Tibial artery (tissue), 4 donors: ENCODE data around the gene TAOK2.
A peak's percentile ranks its signal among the peaks of the same experiment; 100 is the strongest.

ENCODE experiments used
- DNase-seq, 2 donors: peaks; one replicate each; pipeline ENCODE4 v3.0.0-alpha.2; 2019
- H3K27ac ChIP-seq, 2 donors: fragments of 200-600 bp; sonication (generic) in 1 of 2; 1 replicate in 1 of 2; 2 replicates in 1 of 2; pipeline ENCODE4 v1.5.1; 2018 to 2019; ENCODE audit warnings: mild to moderate bottlenecking in 1 of 2
- H3K27me3 ChIP-seq, 2 donors: fragments of 200-600 bp; sonication (generic) in 1 of 2; one replicate each; pipeline versions ENCODE4 v1.5.1 to v1.6.0; 2016 to 2019
- H3K36me3 ChIP-seq, 3 donors: fragments of 200-600 bp; sonication (generic) in 2 of 3; one replicate each; pipeline ENCODE4 v1.5.1; 2016 to 2019; ENCODE audit warnings: mild to moderate bottlenecking in 2 of 3
- H3K4me1 ChIP-seq, 4 donors: fragments of 200-600 bp; sonication (generic) in 2 of 4; 1 replicate in 3 of 4; 2 replicates in 1 of 4; pipeline ENCODE4 v1.5.1; 2016 to 2019
- H3K4me3 ChIP-seq, 2 donors: fragments of 200-600 bp; sonication (generic) in 1 of 2; 1 replicate in 1 of 2; 2 replicates in 1 of 2; pipeline ENCODE4 v1.5.1; 2018 to 2019; ENCODE audit warnings: mild to moderate bottlenecking in 2 of 2
- H3K9me3 ChIP-seq, 3 donors: fragments of 200-600 bp; sonication (generic) in 1 of 3; one replicate each; pipeline ENCODE4 v1.5.1; 2016 to 2019
- intact Hi-C: fragments of 100-400 bp; cut with DNase I; formaldehyde crosslinking; loops from one replicate; pipeline ENCODE4 v1.15.0; 2023; ENCODE audit warnings: low total_unique reads
- TF ChIP-seq, protein P1 (sequence below), 2 experiments: fragments of 200-600 bp in 1 of 2; fragments of 450-650 bp in 1 of 2; IDR thresholded peaks; one replicate each; pipeline ENCODE4 v1.5.1; 2017 to 2019; ENCODE audit warnings: antibody characterized with exemption in 2 of 2, mild to moderate bottlenecking in 1 of 2, moderate library complexity in 1 of 2

Gene TAOK2

GRCh38 chr16:29961479-29962343, 12.0 kb upstream of the TAOK2 start, which contains the start of gene TMEM219:
Gene TMEM219, plus strand, starts transcription at chr16:29962079. Its CDS starts 1,065 bp downstream, at chr16:29963144.
- peak within 1 kb of the TSS; percentile 65 to 69 for H3K4me3 ChIP-seq

GRCh38 chr16:29962344-29962994, 11.2 kb upstream of the TAOK2 start:
- peak overlapping the region; percentile 65 to 69 for H3K4me3 ChIP-seq
- intact Hi-C loops: no loop called here
- H3K27ac ChIP-seq: peak overlapping the region; percentile 87 to 91
- peaks cover 0 to 18% (median 15%) of the 10 kb centered on the region in 4 donors for H3K4me1 ChIP-seq
- peak; percentile 29 to 62 for DNase-seq
- peaks cover 0 to 27% (median 4%) of the 10 kb centered on the region in 3 donors for H3K36me3 ChIP-seq
- TF ChIP-seq, protein P1, sequence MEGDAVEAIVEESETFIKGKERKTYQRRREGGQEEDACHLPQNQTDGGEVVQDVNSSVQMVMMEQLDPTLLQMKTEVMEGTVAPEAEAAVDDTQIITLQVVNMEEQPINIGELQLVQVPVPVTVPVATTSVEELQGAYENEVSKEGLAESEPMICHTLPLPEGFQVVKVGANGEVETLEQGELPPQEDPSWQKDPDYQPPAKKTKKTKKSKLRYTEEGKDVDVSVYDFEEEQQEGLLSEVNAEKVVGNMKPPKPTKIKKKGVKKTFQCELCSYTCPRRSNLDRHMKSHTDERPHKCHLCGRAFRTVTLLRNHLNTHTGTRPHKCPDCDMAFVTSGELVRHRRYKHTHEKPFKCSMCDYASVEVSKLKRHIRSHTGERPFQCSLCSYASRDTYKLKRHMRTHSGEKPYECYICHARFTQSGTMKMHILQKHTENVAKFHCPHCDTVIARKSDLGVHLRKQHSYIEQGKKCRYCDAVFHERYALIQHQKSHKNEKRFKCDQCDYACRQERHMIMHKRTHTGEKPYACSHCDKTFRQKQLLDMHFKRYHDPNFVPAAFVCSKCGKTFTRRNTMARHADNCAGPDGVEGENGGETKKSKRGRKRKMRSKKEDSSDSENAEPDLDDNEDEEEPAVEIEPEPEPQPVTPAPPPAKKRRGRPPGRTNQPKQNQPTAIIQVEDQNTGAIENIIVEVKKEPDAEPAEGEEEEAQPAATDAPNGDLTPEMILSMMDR (IDR thresholded peaks at IDR 0.05): no peak
- H3K27me3 ChIP-seq: no peaks in the 10 kb centered on the region
- H3K9me3 ChIP-seq: no peaks in the 10 kb centered on the region

More at GRCh38 chr16:29961479-29962343, 12.0 kb upstream of the TAOK2 start, which contains the start of gene TMEM219:
- peak within 1 kb of the TSS; percentile 87 to 91 for H3K27ac ChIP-seq
- DNase-seq: peak; percentile 88 to 95
- TF ChIP-seq, protein P1 (IDR thresholded peaks at IDR 0.05): peak; percentile 60 to 82
- H3K27me3 ChIP-seq: no peaks in the 10 kb centered on the region
- intact Hi-C loops: no loop called here
- no peaks in the 10 kb centered on the region for H3K9me3 ChIP-seq
- peaks cover 0 to 20% (median 4%) of the 10 kb centered on the region in 3 donors for H3K36me3 ChIP-seq
- peaks cover 0 to 18% (median 15%) of the 10 kb centered on the region in 4 donors for H3K4me1 ChIP-seq

DNA sequence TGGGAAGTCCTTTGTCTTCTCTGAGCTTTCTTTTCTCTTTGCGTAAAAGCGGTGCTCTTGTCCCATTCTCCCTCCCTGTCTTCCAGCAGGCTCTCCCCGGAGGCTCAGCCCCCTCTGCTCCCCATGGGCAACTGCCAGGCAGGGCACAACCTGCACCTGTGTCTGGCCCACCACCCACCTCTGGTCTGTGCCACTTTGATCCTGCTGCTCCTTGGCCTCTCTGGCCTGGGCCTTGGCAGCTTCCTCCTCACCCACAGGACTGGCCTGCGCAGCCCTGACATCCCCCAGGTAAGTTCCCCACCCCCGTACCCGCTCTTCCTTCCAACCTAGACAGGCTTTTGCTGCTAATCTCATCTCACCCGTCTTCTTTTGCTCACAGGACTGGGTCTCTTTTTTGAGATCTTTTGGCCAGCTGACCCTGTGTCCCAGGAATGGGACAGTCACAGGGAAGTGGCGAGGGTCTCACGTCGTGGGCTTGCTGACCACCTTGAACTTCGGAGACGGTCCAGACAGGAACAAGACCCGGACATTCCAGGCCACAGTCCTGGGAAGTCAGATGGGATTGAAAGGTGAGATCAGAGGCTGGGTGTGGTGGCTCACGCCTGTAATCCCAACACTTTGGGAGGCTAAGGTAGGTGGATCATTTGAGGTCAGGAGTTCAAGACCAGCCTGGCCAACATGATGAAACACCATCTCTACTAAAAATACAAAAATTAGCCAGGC, 10.5 kb upstream of the TAOK2 start:
- Histone ChIP-seq H3K27me3 (no peaks in the 10 kb centered on the region), H3K4me1 (peaks cover 0 to 18% (median 15%) of the 10 kb centered on the region in 4 donors), H3K27ac (peak overlapping the region; percentile 87 to 91), H3K36me3 (peaks cover 5 to 34% (median 9%) of the 10 kb centered on the region in 3 donors), H3K9me3 (no peaks in the 10 kb centered on the region), H3K4me3 (peak overlapping the region; percentile 65 to 69)
- TF ChIP-seq, protein P1 (IDR thresholded peaks at IDR 0.05): no peak
- peak in 1 of 2 donors; percentile 65 for DNase-seq
- intact Hi-C loops: no loop called here

GRCh38 chr16:29968205-29968604, 5.5 kb upstream of the TAOK2 start:
- no peak overlapping the region for H3K4me3 ChIP-seq
- H3K36me3 ChIP-seq: peaks cover 17 to 65% (median 31%) of the 10 kb centered on the region in 3 donors
- DNase-seq: peak in 1 of 2 donors; percentile 32
- TF ChIP-seq, protein P1 (IDR thresholded peaks at IDR 0.05): no peak
- no peaks in the 10 kb centered on the region for H3K9me3 ChIP-seq
- no peaks in the 10 kb centered on the region for H3K27me3 ChIP-seq
- H3K27ac ChIP-seq: no peak overlapping the region
- intact Hi-C loops: no loop called here
- peaks cover 0 to 6% (median 4%) of the 10 kb centered on the region in 4 donors for H3K4me1 ChIP-seq

- H3K27me3 ChIP-seq: no peaks in the 10 kb centered on the region
- peaks cover 0 to 27% (median 20%) of the 10 kb centered on the region in 4 donors for H3K4me1 ChIP-seq
- TF ChIP-seq, protein P1 (IDR thresholded peaks at IDR 0.05): no peak
- intact Hi-C loops: no loop called here
- H3K9me3 ChIP-seq: no peaks in the 10 kb centered on the region
- H3K27ac ChIP-seq: no peak overlapping the region
- H3K36me3 ChIP-seq: peaks cover 17 to 45% (median 26%) of the 10 kb centered on the region in 3 donors
- no peak overlapping the region for H3K4me3 ChIP-seq
- DNase-seq: peak in 1 of 2 donors; percentile 54
Measured at GRCh38 chr16:29971304-29971703, 2.4 kb upstream of the TAOK2 start.
